ENCODE measurements around the gene GABARAPL2.

GABARAPL2 gene

GRCh38 chr16:75529959-75530358, 36.2 kb upstream of the GABARAPL2 start:
- H3K27ac ChIP-seq: no peak overlapping the region
- POLR2A ChIA-PET (ENCODE audit: low non-redundant PET): no interaction called here
- CTCF ChIA-PET: no interaction called here
- DNase-seq (ENCODE audit: low spot score): no peak
- TF ChIP-seq, protein P1, sequence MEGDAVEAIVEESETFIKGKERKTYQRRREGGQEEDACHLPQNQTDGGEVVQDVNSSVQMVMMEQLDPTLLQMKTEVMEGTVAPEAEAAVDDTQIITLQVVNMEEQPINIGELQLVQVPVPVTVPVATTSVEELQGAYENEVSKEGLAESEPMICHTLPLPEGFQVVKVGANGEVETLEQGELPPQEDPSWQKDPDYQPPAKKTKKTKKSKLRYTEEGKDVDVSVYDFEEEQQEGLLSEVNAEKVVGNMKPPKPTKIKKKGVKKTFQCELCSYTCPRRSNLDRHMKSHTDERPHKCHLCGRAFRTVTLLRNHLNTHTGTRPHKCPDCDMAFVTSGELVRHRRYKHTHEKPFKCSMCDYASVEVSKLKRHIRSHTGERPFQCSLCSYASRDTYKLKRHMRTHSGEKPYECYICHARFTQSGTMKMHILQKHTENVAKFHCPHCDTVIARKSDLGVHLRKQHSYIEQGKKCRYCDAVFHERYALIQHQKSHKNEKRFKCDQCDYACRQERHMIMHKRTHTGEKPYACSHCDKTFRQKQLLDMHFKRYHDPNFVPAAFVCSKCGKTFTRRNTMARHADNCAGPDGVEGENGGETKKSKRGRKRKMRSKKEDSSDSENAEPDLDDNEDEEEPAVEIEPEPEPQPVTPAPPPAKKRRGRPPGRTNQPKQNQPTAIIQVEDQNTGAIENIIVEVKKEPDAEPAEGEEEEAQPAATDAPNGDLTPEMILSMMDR (conservative IDR thresholded peaks at IDR 0.05; ENCODE audit: low read depth): no peak

DNA sequence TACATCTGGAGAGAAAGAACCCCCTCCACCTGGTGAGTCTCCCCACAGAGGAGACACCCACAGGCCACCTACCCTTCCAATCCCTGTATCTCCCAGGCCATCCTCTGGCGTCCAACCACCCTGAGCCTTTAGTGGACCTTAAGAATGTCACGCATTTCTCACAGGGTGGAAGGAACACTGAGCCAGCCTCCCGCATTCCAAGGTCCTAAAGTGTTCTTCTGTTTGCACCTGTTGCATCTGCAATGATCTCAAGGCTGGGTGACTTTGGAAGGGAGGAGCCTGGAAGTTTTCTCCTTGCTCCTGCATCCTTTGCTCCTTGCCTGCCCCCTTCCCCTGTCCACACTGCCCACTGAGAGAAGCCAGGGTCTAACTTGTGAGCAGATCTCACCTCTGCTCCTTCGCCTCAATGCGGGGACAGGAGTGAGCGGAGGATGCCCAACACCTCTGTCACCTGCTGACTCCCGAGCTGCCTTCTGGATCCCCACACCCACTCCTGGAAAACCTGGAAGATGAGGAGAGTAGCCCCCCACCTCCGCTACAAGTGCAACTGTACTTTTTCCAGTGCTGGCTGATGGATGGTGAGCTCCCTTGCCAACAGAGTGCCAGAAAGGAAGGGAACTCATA, 33.9 kb upstream of the GABARAPL2 start:
- no peak overlapping the region for H3K27ac ChIP-seq
- CTCF ChIA-PET: interaction anchor here (0.7 kb wide), 2 partner anchors 11 to 82 kb away, joined by 3 read pairs; no protein-coding TSS in a partner anchor
- POLR2A ChIA-PET (ENCODE audit: low non-redundant PET): no interaction called here
- TF ChIP-seq, protein P1 (conservative IDR thresholded peaks at IDR 0.05; ENCODE audit: low read depth): no peak
- no peak for DNase-seq (ENCODE audit: low spot score)

GRCh38 chr16:75532791-75533190, 33.4 kb upstream of the GABARAPL2 start:
- H3K27ac ChIP-seq: no peak overlapping the region
- DNase-seq (ENCODE audit: low spot score): no peak
- TF ChIP-seq, protein P1 (conservative IDR thresholded peaks at IDR 0.05; ENCODE audit: low read depth): no peak
- ChIA-PET POLR2A (ENCODE audit: low non-redundant PET) (no interaction called here), CTCF (interaction anchor here (0.7 kb wide), 2 partner anchors 11 to 81 kb away, joined by 3 read pairs; no protein-coding TSS in a partner anchor)

- DNase-seq (ENCODE audit: low spot score): no peak
- H3K27ac ChIP-seq: no peak overlapping the region
- POLR2A ChIA-PET (ENCODE audit: low non-redundant PET): interaction anchor here (0.7 kb wide), 1 partner anchor 25 kb away, joined by 4 read pairs; no protein-coding TSS in a partner anchor
- TF ChIP-seq, protein P1 (conservative IDR thresholded peaks at IDR 0.05; ENCODE audit: low read depth): no peak
- CTCF ChIA-PET: interaction anchor here (0.6 kb wide), 1 partner anchor 18 kb away, joined by 4 read pairs; no protein-coding TSS in a partner anchor
Measured at GRCh38 chr16:75534560-75535205, 31.5 kb upstream of the GABARAPL2 start.

DNA sequence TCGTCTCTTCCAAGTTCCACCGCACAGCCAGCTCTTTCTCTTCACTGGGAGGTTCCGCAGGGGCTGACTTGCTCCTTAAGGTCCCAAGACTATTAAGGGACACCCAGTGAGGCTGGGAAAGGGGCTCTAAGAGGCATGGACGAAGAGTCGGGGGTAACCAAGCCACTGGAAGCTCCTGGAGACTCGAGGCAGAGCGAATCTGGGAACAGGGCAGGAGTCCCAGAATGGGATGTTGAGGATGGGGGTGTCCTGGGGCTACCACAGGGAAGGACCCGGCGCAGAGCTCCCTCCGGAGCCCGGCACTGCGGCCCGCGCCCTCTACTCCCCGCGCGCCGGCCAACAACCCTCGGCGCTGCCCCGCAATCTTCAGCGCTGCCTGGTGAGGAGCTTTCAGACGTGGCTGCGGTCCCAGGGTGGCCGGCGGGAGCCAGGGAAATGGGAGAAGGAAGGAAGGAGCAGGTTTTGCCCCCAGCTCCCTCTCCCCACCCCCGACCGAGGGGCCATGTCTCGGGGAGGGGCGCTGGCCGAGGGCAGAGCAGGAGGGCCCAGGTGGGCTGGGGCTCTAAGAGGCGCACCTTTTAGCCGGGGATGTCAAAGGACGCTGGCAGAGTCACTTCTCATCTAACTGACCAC, 30.9 kb upstream of the GABARAPL2 start:
- CTCF ChIA-PET: interaction anchor here (0.6 kb wide), 1 partner anchor 18 kb away, joined by 4 read pairs; no protein-coding TSS in a partner anchor
- no peak for DNase-seq (ENCODE audit: low spot score)

DNA sequence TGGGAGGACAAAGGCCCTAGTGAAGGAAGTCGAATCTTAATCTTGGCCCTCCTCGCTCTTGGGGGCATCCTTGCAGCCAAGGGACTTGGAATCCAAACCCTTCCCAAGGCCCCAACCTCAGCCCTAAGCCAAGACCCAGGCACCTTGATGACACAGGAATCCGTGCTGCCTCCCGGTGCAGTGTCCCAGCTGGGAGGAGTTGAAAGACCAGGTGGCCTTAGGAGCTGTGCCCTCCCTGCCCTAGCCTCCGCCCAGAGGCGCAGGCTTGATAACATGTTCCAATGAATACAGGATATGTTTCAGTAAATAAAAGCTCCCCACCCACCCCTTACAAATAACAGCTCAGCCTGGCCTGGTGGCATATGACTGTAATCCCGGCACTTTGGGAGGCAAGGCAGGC, 30.3 kb upstream of the GABARAPL2 start, which contains the start of gene CHST5:
CHST5 (minus strand) TSS at position 208 of the 400 bp plus-strand sequence. CDS start 5,724 bp downstream, outside the sequence.
- POLR2A ChIA-PET (ENCODE audit: low non-redundant PET): no interaction called here
- no peak for DNase-seq (ENCODE audit: low spot score)
- TF ChIP-seq, protein P1 (conservative IDR thresholded peaks at IDR 0.05; ENCODE audit: low read depth): no peak
- H3K27ac ChIP-seq: no peak within 1 kb of the TSS
- CTCF ChIA-PET: no interaction called here

More for the DNA sequence above, 30.9 kb upstream of the GABARAPL2 start:
- POLR2A ChIA-PET (ENCODE audit: low non-redundant PET): interaction anchor here (0.7 kb wide), 1 partner anchor 25 kb away, joined by 4 read pairs; no protein-coding TSS in a partner anchor
- TF ChIP-seq, protein P1 (conservative IDR thresholded peaks at IDR 0.05; ENCODE audit: low read depth): no peak
- H3K27ac ChIP-seq: no peak overlapping the region

Data from RWPE1 (cell line).